GM12865 (cell line): Measurements from ENCODE around the gene REXO4.
"Not testable (repeated sequence)": the region's sequence is repeated elsewhere in the genome, so short reads cannot be mapped to it uniquely, and the experiment has no call there.

Source experiments
- DNase-seq: peaks from one replicate; pipeline ENCODE4 v3.0.0; 2010; ENCODE audit warnings: low read depth
- H3K4me3 ChIP-seq: 2 replicates; pipeline ENCODE4 v1.5.1; 2011; ENCODE audit warnings: mild to moderate bottlenecking, low read depth, low read length, control low read depth
- TF ChIP-seq, protein P1 (sequence below): IDR thresholded peaks from 2 replicates; pipeline ENCODE4 v1.5.1; 2011; ENCODE audit warnings: low read length, control low read depth, low read depth, inconsistent platforms; ENCODE audit not compliant: insufficient read depth; ENCODE audit errors: missing control alignments

The REXO4 gene

DNA sequence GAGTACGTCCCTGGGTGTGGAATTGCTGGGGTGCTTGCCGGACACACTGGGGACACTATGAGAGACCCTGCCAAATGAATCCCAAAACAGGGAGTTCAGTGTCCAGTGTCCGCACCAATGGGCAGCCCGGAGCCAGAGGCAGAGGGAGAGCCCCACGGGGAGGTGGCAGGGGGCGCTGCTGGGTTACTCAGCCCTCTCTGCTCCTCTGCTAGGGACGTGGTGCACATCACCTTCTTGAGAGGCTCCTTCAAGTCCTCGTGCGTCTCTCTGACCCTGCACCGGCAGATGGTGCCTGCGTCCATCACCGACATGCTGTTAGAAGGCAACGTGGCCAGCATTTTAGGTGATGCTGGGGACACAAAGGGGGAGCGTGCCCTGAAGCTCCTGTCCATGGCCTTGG, 20.9 kb downstream of the REXO4 start:
- no peak for DNase-seq
- TF ChIP-seq, protein P1, sequence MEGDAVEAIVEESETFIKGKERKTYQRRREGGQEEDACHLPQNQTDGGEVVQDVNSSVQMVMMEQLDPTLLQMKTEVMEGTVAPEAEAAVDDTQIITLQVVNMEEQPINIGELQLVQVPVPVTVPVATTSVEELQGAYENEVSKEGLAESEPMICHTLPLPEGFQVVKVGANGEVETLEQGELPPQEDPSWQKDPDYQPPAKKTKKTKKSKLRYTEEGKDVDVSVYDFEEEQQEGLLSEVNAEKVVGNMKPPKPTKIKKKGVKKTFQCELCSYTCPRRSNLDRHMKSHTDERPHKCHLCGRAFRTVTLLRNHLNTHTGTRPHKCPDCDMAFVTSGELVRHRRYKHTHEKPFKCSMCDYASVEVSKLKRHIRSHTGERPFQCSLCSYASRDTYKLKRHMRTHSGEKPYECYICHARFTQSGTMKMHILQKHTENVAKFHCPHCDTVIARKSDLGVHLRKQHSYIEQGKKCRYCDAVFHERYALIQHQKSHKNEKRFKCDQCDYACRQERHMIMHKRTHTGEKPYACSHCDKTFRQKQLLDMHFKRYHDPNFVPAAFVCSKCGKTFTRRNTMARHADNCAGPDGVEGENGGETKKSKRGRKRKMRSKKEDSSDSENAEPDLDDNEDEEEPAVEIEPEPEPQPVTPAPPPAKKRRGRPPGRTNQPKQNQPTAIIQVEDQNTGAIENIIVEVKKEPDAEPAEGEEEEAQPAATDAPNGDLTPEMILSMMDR, result no peak
- H3K4me3 ChIP-seq, result no peak overlapping the region

DNA sequence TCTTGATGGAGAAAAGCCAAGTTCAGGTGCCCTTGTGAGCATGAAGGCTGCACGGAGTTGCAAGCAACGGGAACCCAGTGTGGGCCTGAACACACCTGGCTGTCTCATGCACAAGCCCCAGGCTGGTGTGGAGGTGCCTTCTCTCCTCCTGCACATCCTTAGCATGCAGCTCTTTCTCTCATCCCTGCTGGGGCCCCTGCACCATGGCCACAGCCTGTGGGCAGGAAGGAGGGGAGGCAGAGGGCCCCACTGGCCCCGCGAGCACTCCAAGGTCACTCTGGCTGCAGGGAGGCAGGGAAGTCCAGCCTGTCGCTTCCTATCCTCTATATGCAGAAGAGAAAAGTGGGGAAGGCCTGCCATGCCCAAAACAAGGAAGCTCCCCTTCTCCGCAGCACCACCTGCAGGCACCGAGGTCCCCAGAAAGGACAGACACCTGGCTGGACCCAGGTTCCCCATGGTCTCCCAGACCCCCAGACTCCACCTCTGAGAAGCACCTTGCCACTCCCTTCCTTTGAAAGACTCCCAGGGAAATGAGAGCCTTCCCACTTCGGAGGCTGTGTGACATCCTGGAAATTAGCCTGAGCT, 23.0 kb downstream of the REXO4 start:
- no peak for DNase-seq
- no peak overlapping the region for H3K4me3 ChIP-seq
- TF ChIP-seq, protein P1, result no peak

DNA sequence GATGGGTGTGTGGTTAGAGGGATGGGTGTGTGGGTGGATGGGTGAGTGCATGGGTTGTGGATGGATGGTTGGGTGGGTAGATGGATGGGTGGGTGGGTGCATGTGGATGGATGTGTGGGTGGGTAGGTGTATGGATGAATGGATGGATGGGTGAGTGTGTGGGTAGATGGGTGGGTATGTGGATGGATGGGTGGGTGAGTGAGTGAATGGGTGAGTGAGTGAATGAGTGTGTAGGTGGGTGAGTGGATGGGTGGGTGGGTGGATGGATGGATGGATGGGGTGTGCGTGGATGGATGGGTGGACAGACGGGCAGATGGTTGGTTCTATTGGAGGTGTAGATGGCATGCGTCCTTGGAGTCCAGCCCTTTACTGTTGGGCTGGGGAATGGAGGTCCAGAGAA, 24.4 kb downstream of the REXO4 start:
- TF ChIP-seq, protein P1, result no peak
- no peak for DNase-seq

DNA sequence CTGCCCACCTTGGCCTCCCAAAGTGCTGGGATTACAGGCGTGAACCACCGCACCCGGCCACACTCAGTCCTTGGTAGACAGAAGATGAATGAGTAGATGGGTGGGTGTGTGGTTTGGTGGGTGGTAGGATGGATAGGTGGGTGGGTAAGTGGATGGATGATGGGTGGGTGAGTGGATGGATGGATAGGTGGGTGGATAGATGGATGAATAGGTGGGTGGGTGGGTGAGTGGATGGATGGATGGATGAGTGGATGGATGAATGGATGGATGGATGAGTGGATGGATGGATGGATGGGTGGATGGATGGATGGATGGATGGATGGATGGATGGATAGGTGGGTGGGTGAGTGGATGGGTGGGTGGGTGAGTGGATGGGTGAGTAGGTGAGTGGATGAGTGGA, 25.5 kb downstream of the REXO4 start:
- not testable (repeated sequence) for DNase-seq, H3K4me3 ChIP-seq

More for the DNA sequence above, 24.4 kb downstream of the REXO4 start:
- no peak overlapping the region for H3K4me3 ChIP-seq

DNA sequence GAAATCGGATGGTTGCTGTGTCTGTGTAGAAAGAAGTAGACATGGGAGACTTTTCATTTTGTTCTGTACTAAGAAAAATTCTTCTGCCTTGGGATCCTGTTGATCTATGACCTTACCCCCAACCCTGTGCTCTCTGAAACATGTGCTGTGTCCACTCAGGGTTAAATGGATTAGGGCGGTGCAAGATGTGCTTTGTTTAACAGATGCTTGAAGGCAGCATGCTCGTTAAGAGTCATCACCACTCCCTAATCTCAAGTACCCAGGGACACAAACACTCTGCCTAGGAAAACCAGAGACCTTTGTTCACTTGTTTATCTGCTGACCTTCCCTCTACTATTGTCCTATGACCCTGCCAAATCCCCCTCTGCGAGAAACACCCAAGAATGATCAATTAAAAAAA, 26.4 kb downstream of the REXO4 start:
- not testable (repeated sequence) for H3K4me3 ChIP-seq, DNase-seq

DNA sequence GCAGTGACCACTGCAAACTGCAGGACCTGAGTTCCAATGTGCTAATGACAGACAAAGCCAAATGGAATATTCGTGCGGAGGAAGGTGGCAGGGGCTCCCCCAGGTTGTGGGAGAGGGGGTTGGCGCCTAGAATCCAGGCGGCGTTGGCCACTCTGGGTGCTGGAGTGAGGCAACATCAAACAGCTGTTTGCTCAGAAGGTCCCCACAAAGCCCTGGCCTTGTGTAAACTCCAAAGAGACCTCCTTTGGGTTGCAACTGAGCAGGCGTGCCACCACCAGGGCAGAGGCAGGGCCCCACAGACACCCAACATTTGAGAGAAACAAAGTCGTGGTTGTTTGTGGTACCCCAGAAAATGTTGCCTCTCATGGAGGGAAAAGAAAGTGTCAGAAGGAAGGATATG, 27.1 kb downstream of the REXO4 start:
- TF ChIP-seq, protein P1, result no peak
- H3K4me3 ChIP-seq, result no peak overlapping the region
- no peak for DNase-seq

DNA sequence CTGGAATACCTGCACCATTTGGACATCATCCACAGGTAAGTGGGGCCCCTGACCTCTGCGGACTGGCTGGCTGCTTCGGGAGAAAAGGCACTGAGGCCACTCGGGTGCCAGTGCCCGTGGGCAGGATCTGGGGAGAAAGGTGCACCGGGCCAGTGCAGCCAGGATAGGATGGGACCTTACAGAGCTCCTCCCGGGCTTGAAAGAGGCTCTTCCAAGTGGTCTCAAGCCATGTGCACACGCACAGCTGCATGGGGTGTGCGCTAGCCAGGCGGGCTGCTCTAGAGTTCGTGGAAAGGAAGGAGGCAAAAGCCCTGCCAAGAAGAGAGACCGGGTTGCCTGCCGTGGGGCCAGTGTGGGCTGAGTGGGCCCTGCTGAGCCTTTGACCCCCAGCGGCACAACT, 28.2 kb downstream of the REXO4 start:
- H3K4me3 ChIP-seq, result no peak overlapping the region
- TF ChIP-seq, protein P1, result no peak

DNA sequence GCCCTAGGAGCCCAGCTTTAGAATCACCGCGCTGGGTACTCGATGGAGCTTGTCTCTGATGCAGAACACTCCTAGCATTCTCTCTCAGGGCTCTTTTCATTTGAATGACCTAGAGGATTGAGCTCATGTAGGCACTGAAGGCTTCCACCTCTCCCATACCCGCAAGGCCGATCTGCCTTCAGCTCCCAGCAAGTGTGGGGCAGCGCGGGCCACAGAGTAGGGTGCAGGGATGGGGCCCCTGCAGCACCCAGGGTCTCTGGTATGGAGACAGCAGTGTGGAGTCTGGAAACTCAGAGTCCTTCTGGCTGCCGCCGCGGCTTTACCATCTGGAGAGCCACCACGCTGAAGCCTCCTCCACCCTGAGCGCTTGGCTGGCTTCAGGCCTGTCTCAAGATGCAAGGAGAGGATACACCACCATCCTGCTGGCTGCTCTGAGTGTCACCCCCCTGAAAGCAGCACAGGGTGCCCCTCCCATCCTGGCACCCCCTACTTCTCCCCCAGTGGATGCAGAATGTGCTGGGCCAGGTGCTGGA, 28.7 kb downstream of the REXO4 start:
- TF ChIP-seq, protein P1, result no peak
- no peak for DNase-seq
- no peak overlapping the region for H3K4me3 ChIP-seq

More for the DNA sequence above, 28.2 kb downstream of the REXO4 start:
- DNase-seq, result no peak
